ENCODE measurements around the gene RNF144A. TPM values are rescaled to one million over a fixed set of nuclear protein-coding genes. Genes with fewer than 3 reads are reported as not detected.

Gene RNF144A
- total RNA-seq, 3 donors from 2014 or later, result 10.8 to 17.1 (median 11.6) TPM

GRCh38 chr2:6982934-6983589, 65.8 kb downstream of the RNF144A start:
- Histone ChIP-seq H3K27ac (no peak overlapping the region), H3K9me3 (no peaks in the 10 kb centered on the region), H3K36me3 (no peaks in the 10 kb centered on the region), H3K4me3 (no peak overlapping the region), H3K27me3 (no peaks in the 10 kb centered on the region), H3K4me1 (no peaks in the 10 kb centered on the region)
- TF ChIP-seq CTCF (IDR thresholded peaks at IDR 0.05) (no peak), POLR2AphosphoS5 (IDR thresholded peaks at IDR 0.05) (no peak), POLR2A (IDR thresholded peaks at IDR 0.05) (no peak)
- intact Hi-C loops (cut with DNase I; ENCODE audit: low total_unique reads), result no loop called here
- no peak for DNase-seq (ENCODE audit: low spot score in 2 of 2)

- Histone ChIP-seq H3K36me3 (no peaks in the 10 kb centered on the region), H3K27ac (peak overlapping the region in 1 of 2 donors; percentile 29), H3K4me1 (no peaks in the 10 kb centered on the region), H3K4me3 (no peak overlapping the region), H3K27me3 (no peaks in the 10 kb centered on the region), H3K9me3 (no peaks in the 10 kb centered on the region)
- no peak for TF ChIP-seq POLR2AphosphoS5 (IDR thresholded peaks at IDR 0.05)
- TF ChIP-seq POLR2A (IDR thresholded peaks at IDR 0.05), result no peak
- no peak for TF ChIP-seq CTCF (IDR thresholded peaks at IDR 0.05)
- DNase-seq (ENCODE audit: low spot score in 2 of 2), result no peak
- intact Hi-C loops (cut with DNase I; ENCODE audit: low total_unique reads), result no loop called here
Measured at GRCh38 chr2:6986301-6986911, 69.2 kb downstream of the RNF144A start.

GRCh38 chr2:6986912-6987361, 69.7 kb downstream of the RNF144A start:
- H3K36me3 ChIP-seq, result no peaks in the 10 kb centered on the region
- H3K4me1 ChIP-seq, result no peaks in the 10 kb centered on the region
- DNase-seq (ENCODE audit: low spot score in 2 of 2), result no peak
- H3K27me3 ChIP-seq, result no peaks in the 10 kb centered on the region
- peak overlapping the region in 1 of 2 donors; percentile 29 for H3K27ac ChIP-seq
- no peak for TF ChIP-seq POLR2A (IDR thresholded peaks at IDR 0.05)
- no peak for TF ChIP-seq CTCF (IDR thresholded peaks at IDR 0.05)
- TF ChIP-seq POLR2AphosphoS5 (IDR thresholded peaks at IDR 0.05), result no peak
- H3K4me3 ChIP-seq, result no peak overlapping the region
- H3K9me3 ChIP-seq, result no peaks in the 10 kb centered on the region
- intact Hi-C loops (cut with DNase I; ENCODE audit: low total_unique reads), result no loop called here

- no peaks in the 10 kb centered on the region for H3K4me1 ChIP-seq
- no peak overlapping the region for H3K4me3 ChIP-seq
- intact Hi-C loops (cut with DNase I; ENCODE audit: low total_unique reads), result no loop called here
- no peak overlapping the region for H3K27ac ChIP-seq
- no peak for DNase-seq (ENCODE audit: low spot score in 2 of 2)
- H3K27me3 ChIP-seq, result no peaks in the 10 kb centered on the region
- no peaks in the 10 kb centered on the region for H3K9me3 ChIP-seq
- TF ChIP-seq POLR2AphosphoS5 (IDR thresholded peaks at IDR 0.05) (no peak), POLR2A (IDR thresholded peaks at IDR 0.05) (no peak), CTCF (IDR thresholded peaks at IDR 0.05) (no peak)
- H3K36me3 ChIP-seq, result no peaks in the 10 kb centered on the region
Measured at GRCh38 chr2:6990871-6991270, 73.7 kb downstream of the RNF144A start.

- no peak for DNase-seq (ENCODE audit: low spot score in 2 of 2)
- H3K27ac ChIP-seq, result peak overlapping the region; percentile 45 to 65
- TF ChIP-seq POLR2AphosphoS5 (IDR thresholded peaks at IDR 0.05), result no peak
- no peak for TF ChIP-seq CTCF (IDR thresholded peaks at IDR 0.05)
- no peak for TF ChIP-seq POLR2A (IDR thresholded peaks at IDR 0.05)
- H3K36me3 ChIP-seq, result no peaks in the 10 kb centered on the region
- no peak overlapping the region for H3K4me3 ChIP-seq
- H3K4me1 ChIP-seq, result no peaks in the 10 kb centered on the region
- H3K27me3 ChIP-seq, result no peaks in the 10 kb centered on the region
- H3K9me3 ChIP-seq, result no peaks in the 10 kb centered on the region
- intact Hi-C loops (cut with DNase I; ENCODE audit: low total_unique reads), result no loop called here
Measured at GRCh38 chr2:6992794-6993228, 75.6 kb downstream of the RNF144A start.

Data from breast epithelium (tissue), 4 donors.